GM18502 (cell line): ENCODE measurements around the gene DAZAP1.
A peak's percentile ranks its signal among the peaks of the same experiment; 100 is the strongest.

Experiments used
- ATAC-seq: cut with Tn5 transposase; IDR thresholded peaks from one replicate; pipeline ENCODE4 v1.9.1; 2021; ENCODE audit warnings: mild to moderate bottlenecking; ENCODE audit not compliant: unreplicated experiment, poor library complexity

DAZAP1 gene

GRCh38 chr19:1407528-1408299 is at the start of gene DAZAP1:
Gene DAZAP1, plus strand, starts transcription at chr19:1407586. Its CDS starts 188 bp downstream, at chr19:1407774.
- peak; percentile 40 for ATAC-seq

GRCh38 chr19:1360126-1360817 is 47.1 kb upstream of the DAZAP1 start:
- no peak for ATAC-seq

- ATAC-seq, result no peak
Observed at GRCh38 chr19:1360818-1361461, 46.4 kb upstream of the DAZAP1 start.

- ATAC-seq, result no peak
Observed at GRCh38 chr19:1361601-1362386, 45.6 kb upstream of the DAZAP1 start.

DNA sequence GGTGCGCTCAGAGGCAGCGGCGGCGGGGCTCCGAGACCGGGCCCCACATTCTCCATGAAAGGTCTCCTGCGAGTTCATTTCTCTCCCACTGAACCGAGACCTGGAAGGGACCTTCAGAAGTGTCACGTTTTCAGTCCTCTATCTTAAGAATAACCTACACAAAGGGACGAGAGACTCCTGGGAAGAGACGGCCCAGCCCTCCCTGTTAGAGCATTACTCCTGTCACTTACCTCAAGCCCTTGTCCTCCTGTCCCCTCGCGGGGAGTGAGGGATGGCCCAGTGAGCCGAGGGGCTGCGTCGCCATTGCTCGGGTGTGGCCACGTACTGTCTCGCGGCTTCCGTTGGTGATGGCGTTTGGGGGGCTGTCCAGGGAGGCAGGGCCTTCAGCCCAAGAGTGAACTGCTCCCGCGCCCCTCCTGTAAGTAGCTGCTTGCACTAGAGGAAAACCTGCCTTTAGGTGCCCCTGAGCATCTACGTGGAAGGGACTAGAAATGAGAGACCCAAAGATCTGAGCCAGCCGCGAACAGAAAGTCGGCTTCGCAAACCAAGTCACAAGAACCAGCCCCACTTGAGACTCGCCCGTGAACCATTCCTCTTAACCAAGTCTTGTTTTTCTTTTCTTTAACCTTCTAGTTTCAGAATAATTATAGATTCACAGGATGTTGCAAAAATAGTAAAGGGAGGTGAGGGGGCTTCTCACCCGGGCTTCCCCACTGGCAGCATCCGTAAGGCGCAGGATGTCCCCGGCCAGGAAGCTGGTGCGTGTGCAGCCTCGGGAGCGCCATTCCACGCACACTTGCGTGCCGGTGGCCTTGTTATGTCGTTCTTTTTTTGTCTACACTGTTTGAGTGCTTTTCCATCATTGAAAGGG is 44.8 kb upstream of the DAZAP1 start:
- ATAC-seq, result no peak

GRCh38 chr19:1363599-1363998 is 43.8 kb upstream of the DAZAP1 start:
- ATAC-seq, result no peak

DNA sequence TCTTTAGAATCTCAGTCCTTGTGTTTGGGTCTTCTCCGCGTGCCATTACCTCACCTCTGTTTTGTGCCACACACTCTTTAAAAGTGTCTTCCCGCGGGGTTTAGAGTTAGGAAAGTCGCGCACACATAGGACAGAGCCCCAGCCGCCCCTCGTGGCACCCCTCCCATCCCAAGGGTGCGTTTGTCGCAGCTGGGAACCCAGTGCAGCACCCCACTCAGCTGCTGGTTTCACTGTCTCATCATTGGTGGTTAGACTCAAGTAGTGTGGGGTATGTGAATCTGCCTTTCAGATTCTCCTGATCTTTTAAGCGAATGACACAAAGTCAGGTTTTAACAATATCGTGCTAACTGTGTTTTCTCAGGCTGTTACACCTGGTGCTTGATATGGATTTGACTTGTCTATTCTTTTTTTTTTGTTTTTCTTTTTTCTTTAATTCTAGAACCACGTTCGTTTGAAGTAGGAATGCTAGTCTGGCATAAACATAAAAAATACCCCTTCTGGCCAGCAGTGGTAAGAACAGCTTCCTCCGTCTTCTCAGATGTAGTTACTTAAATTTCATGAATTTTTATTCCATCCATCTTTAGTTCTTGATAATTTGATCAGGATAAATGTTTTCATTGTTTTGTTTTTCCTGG is 43.2 kb upstream of the DAZAP1 start:
- ATAC-seq, result no peak

DNA sequence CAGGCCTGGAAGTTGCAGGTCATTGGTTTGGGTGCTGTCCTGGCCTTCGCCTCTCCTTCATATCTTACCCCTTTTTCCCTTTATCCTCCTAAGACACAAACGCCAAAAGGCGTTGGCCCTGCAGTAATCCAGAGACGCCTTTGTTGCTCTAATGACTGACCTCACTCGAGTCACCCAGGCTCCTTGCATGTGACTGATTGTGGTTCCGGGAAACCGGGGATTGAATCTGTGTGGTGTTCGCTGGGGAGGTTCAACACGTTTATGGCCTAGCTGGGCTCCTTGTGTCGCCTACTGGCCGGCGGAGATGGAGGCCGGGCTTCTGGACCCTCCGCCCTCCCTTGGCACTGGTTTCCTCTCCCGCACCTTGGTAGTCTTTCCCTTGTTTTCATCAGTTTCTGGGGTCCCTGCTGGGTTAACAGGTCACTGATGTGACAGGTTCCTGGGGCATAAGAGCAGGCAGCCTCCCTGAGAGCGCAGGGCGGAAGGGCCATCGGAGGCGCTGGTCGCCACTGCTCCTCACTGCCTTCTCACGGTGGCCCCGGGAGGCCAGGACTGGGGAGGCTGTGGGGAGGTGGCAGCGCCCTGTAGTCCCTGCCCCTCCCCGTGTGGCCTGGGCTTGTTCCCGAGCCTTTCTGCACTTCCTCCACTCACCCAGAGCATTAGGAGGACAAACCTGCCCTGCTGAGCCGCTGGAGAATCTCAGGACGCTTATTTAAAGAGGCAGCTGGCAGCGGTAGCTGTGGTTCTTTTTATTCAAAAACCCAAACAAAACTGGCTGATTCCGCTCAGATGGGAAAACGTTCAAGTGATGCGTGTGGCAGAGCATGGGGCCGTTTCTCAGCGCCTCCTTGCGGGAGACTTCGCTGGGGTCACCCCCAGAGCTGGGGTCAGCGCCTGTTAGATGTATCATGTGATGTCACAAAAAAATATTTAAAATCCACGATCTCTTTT is 41.8 kb upstream of the DAZAP1 start:
- no peak for ATAC-seq

DNA sequence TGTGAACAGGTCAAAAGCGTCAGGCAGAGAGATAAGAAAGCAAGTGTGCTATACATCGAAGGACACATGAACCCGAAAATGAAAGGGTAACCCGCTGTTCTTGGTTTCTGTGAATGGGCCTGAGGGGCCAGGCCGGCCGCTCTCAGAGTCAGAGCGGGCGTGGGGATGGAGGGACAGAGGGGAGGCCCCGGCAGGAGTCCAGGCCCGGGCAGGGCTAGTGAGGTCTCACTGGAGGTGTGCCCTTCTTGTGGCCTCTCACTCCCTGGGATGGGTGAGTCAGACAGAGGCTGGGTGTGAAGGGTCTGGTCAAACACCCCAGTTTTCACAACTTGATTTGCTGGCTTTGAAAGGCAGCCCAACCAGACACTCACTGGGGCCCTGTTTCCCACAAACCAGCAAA is 41.1 kb upstream of the DAZAP1 start:
- ATAC-seq, result no peak

- ATAC-seq, result no peak
Observed at GRCh38 chr19:1366899-1367870, 40.2 kb upstream of the DAZAP1 start.

- no peak for ATAC-seq
Observed at GRCh38 chr19:1369214-1369805, 38.1 kb upstream of the DAZAP1 start.

DNA sequence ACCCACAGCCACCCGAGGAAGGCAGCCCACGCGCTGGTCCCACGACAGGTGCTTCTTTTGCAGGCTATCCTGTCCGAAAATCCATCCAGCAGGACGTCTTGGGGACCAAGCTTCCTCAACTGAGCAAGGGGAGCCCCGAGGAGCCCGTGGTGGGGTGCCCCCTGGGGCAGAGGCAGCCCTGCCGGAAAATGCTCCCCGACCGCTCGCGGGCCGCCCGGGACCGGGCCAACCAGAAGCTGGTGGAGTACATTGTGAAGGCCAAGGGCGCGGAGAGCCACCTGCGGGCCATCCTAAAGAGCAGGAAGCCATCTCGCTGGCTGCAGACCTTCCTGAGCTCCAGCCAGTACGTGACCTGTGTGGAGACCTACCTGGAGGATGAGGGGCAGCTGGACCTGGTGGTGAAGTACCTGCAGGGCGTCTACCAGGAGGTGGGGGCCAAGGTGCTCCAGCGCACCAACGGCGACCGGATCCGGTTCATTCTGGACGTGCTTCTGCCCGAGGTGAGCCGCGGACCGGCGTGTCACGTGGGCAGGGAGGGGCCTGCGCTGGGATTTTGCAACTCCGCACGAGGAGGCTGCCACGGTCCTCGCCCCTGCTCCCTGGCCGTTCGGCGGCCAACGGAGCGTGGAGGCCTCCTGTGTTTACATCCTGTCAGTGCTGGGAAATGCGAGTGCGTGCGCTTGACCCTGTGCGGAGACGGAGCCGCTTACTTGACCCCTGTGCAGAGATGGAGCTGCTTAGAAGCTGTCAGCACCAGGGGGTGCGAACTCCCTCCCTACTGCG is 36.6 kb upstream of the DAZAP1 start:
- no peak for ATAC-seq

- no peak for ATAC-seq
Observed at GRCh38 chr19:1373042-1373533, 34.3 kb upstream of the DAZAP1 start.

- ATAC-seq, result no peak
Observed at GRCh38 chr19:1373534-1374249, 33.7 kb upstream of the DAZAP1 start.

DNA sequence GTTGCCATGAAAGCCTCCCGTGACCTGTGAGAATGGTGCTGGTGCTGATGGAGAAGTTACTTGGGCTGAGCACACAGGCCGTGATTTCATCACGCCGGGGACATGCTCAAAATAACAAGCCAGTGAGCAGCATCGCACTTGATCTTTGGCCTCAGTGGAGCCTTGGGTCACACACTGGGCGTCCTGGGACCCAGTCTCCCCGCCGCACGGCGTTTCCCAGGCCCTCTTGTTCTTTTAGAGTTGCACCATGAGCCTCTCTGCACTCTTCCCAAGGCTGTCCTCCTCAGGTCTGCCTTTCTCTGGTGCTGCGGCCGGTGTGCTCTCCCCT is 33.2 kb upstream of the DAZAP1 start:
- ATAC-seq, result no peak
